HCT116 (cell line): ENCODE results near the gene CHRNA9. TPM values are rescaled to one million over a fixed set of nuclear protein-coding genes. Genes with fewer than 3 reads are reported as not detected.

Experiments used
- ATAC-seq: fragments of 200-7000 bp; cut with Tn5 transposase; 2 replicates; pipeline ENCODE4 v1.9.1; 2020; ENCODE audit warnings: mild to moderate bottlenecking, moderate library complexity
- BruUV-seq: library from RNA; stranded (reverse); fragments of 400-500 nt; replicated peaks from 2 replicates; lab custom pipeline; 2021; lab: Mats Ljungman, UMichigan
- CTCF ChIA-PET: fragments of 300-600 bp; sonication (Branson Sonifier 250); formaldehyde crosslinking; loops from one replicate; lab custom pipeline; 2021; ENCODE audit warnings: antibody characterized with exemption; lab: Charles Lee
- POLR2A ChIA-PET: fragments of 300-600, 350-600 bp; sonication (Branson Sonifier 250); formaldehyde crosslinking; loops from one replicate; lab custom pipeline; 2021; ENCODE audit warnings: antibody characterized with exemption; lab: Charles Lee
- RAD21 ChIA-PET, 2 experiments: fragments of 300-600 bp; sonication (Branson Sonifier 250); formaldehyde crosslinking; loops; one replicate each; lab custom pipeline; 2023; ENCODE audit warnings: low total read pairs in 2 of 2; ENCODE audit not compliant: uncharacterized antibody in 2 of 2, unreplicated experiment in 2 of 2, low non-redundant PET in 1 of 2; lab: Charles Lee
- DNase-seq: peaks from one replicate; pipeline ENCODE4 v3.0.0-alpha.2; 2010; ENCODE audit warnings: low read depth, low spot score
- H2AFZ ChIP-seq: fragments of 200-600 bp; shearing (Covaris generic), sonication (generic); 2 replicates; pipeline ENCODE4 v1.6.1; 2017; ENCODE audit warnings: low read depth, mixed run types, mixed read lengths, antibody characterized with exemption, low read length; ENCODE audit not compliant: poor library complexity, severe bottlenecking
- H3K27ac ChIP-seq: 2 replicates; pipeline ENCODE4 v1.5.1; 2012; ENCODE audit warnings: low read depth, low read length
- H3K27me3 ChIP-seq: fragments of 200-600 bp; sonication (generic); 2 replicates; pipeline ENCODE4 v1.6.1; 2016; ENCODE audit warnings: mixed run types, low read length, mixed read lengths; ENCODE audit not compliant: insufficient read depth
- H3K36me3 ChIP-seq, 2 experiments: fragments of 200-500 bp in 1 of 2; fragments of 200-600 bp in 1 of 2; sonication (Bioruptor generic) in 1 of 2; sonication (generic) in 1 of 2; 2 replicates each; pipeline versions ENCODE4 v1.5.1 to v1.6.1; 2014 to 2016; ENCODE audit warnings: low read length in 2 of 2, inconsistent platforms in 1 of 2, mixed read lengths in 1 of 2, mixed run types in 1 of 2; ENCODE audit not compliant: insufficient read depth in 2 of 2, control insufficient read depth in 1 of 2
- H3K4me1 ChIP-seq, 2 experiments: fragments of 200-600 bp in 1 of 2; sonication (generic) in 1 of 2; 2 replicates each; pipeline versions ENCODE4 v1.5.1 to v1.6.1; 2012 to 2017; ENCODE audit warnings: low read length in 2 of 2, inconsistent platforms in 1 of 2, mild to moderate bottlenecking in 1 of 2, mixed read lengths in 1 of 2, mixed run types in 1 of 2, moderate library complexity in 1 of 2; ENCODE audit not compliant: insufficient read depth in 2 of 2, control insufficient read depth in 1 of 2
- H3K4me2 ChIP-seq: fragments of 200-600 bp; sonication (generic); 2 replicates; pipeline ENCODE4 v1.6.1; 2017; ENCODE audit warnings: mixed run types, low read length, mixed read lengths
- H3K4me3 ChIP-seq, 2 experiments: fragments of 200-600 bp in 1 of 2; sonication (generic) in 1 of 2; replicated peaks in 1 of 2; 2 replicates each; pipeline ENCODE4 v1.5.1; 2011 to 2016; ENCODE audit warnings: low read length in 2 of 2, control low read depth in 1 of 2, low read depth in 1 of 2, mild to moderate bottlenecking in 1 of 2, mixed read lengths in 1 of 2, mixed run types in 1 of 2
- H3K79me2 ChIP-seq: fragments of 200-600 bp; sonication (generic); 2 replicates; pipeline ENCODE4 v1.6.1; 2017; ENCODE audit warnings: mild to moderate bottlenecking, mixed run types, low read length, moderate library complexity, mixed read lengths; ENCODE audit not compliant: insufficient read depth
- H3K9ac ChIP-seq: fragments of 200-600 bp; sonication (generic); 2 replicates; pipeline ENCODE4 v1.6.1; 2016; ENCODE audit warnings: low read length, mixed read lengths
- H3K9me2 ChIP-seq: fragments of 200-600 bp; sonication (generic), shearing (Covaris generic); 2 replicates; pipeline ENCODE4 v1.6.1; 2017; ENCODE audit warnings: mixed run types, mild to moderate bottlenecking, moderate library complexity; ENCODE audit not compliant: insufficient read depth
- H3K9me3 ChIP-seq, 2 experiments: fragments of 200-500 bp in 1 of 2; fragments of 200-600 bp in 1 of 2; sonication (Bioruptor generic) in 1 of 2; sonication (generic) in 1 of 2; 2 replicates each; pipeline ENCODE4 v1.6.1; 2014 to 2017; ENCODE audit warnings: low read length in 2 of 2, mixed read lengths in 2 of 2, inconsistent platforms in 1 of 2, low read depth in 1 of 2, mild to moderate bottlenecking in 1 of 2, mixed run types in 1 of 2, moderate library complexity in 1 of 2; ENCODE audit not compliant: control insufficient read depth in 1 of 2, insufficient read depth in 1 of 2
- H4K20me1 ChIP-seq: fragments of 200-600 bp; sonication (generic), shearing (Covaris generic); 2 replicates; pipeline ENCODE4 v1.6.1; 2017; ENCODE audit warnings: mixed run types, mild to moderate bottlenecking, moderate library complexity; ENCODE audit not compliant: insufficient read depth
- ATF3 ChIP-seq: IDR thresholded peaks from 2 replicates; pipeline ENCODE4 v1.6.1; 2012
- CBX3 ChIP-seq: IDR thresholded peaks from 2 replicates; pipeline ENCODE4 v1.6.1; 2012; ENCODE audit warnings: low read depth
- EGR1 ChIP-seq: IDR thresholded peaks from 2 replicates; pipeline ENCODE4 v1.6.1; 2012; ENCODE audit warnings: low read depth
- EZH2phosphoT487 ChIP-seq: fragments of 200-600 bp; IDR thresholded peaks from 2 replicates; pipeline ENCODE4 v1.6.1; 2018; ENCODE audit warnings: antibody characterized with exemption, borderline replicate concordance
- FOSL1 ChIP-seq: IDR thresholded peaks from 2 replicates; pipeline ENCODE4 v1.6.1; 2012; ENCODE audit warnings: low read depth
- MAX ChIP-seq: IDR thresholded peaks from 2 replicates; pipeline ENCODE4 v1.6.1; 2012
- YY1 ChIP-seq: IDR thresholded peaks from 2 replicates; pipeline ENCODE4 v1.6.1; 2011; ENCODE audit warnings: low read length, low read depth, moderate library complexity, mild to moderate bottlenecking; ENCODE audit not compliant: insufficient replicate concordance; ENCODE audit errors: extremely low read depth
- intact Hi-C: fragments of 100-400 bp; cut with micrococcal nuclease; formaldehyde crosslinking; loops from 2 replicates; pipeline ENCODE4 v1.10.0; 2022
- total RNA-seq: library from RNA; stranded (reverse); gene quantifications from one replicate; pipeline ENCODE4 v1.2.1, GENCODE V29; 2021; ENCODE audit not compliant: unreplicated experiment
- TF ChIP-seq, protein P1 (sequence below), 3 experiments: fragments of 200-600 bp in 1 of 3; sonication (generic) in 1 of 3; IDR thresholded peaks in 2 of 3; conservative IDR thresholded peaks in 1 of 3; 2 replicates each; pipeline ENCODE4 v1.5.1; 2012 to 2017; ENCODE audit warnings: low read depth in 2 of 3, low read length in 2 of 3, antibody characterized with exemption in 1 of 3, borderline replicate concordance in 1 of 3, control low read depth in 1 of 3, mild to moderate bottlenecking in 1 of 3, mixed read lengths in 1 of 3, mixed run types in 1 of 3, moderate library complexity in 1 of 3; ENCODE audit not compliant: insufficient read depth in 1 of 3

The CHRNA9 gene
- total RNA-seq, 1 experiment from 2014 or later: not detected

- TF ChIP-seq ATF3 (peak; percentile 29; the same call in 1 of the 2 replicates), FOSL1 (peak; percentile 88), CBX3 (peak; percentile 69; the same call in 1 of the 2 replicates)
Measured at GRCh38 chr4:40333921-40334352, 1.2 kb upstream of the CHRNA9 start (continued).

- CTCF ChIA-PET: interaction anchor here (2.1 to 2.5 kb wide), 2 partner anchors 10 to 18 kb away, joined by 10 to 14 read pairs; no protein-coding TSS in a partner anchor
Measured at GRCh38 chr4:40335525-40335894, 377 bp downstream of the CHRNA9 start.

More at GRCh38 chr4:40335525-40335894, 377 bp downstream of the CHRNA9 start:
- H3K4me2 ChIP-seq: no peak overlapping the region
- no peak overlapping the region for H3K27ac ChIP-seq
- DNase-seq (no peak), ATAC-seq (no peak)
- ChIA-PET RAD21 (no interaction called here), POLR2A (interaction anchor here (1.9 kb wide), 1 partner anchor 19 kb away, joined by 11 read pairs; no protein-coding TSS in a partner anchor)
- TF ChIP-seq, protein P1, sequence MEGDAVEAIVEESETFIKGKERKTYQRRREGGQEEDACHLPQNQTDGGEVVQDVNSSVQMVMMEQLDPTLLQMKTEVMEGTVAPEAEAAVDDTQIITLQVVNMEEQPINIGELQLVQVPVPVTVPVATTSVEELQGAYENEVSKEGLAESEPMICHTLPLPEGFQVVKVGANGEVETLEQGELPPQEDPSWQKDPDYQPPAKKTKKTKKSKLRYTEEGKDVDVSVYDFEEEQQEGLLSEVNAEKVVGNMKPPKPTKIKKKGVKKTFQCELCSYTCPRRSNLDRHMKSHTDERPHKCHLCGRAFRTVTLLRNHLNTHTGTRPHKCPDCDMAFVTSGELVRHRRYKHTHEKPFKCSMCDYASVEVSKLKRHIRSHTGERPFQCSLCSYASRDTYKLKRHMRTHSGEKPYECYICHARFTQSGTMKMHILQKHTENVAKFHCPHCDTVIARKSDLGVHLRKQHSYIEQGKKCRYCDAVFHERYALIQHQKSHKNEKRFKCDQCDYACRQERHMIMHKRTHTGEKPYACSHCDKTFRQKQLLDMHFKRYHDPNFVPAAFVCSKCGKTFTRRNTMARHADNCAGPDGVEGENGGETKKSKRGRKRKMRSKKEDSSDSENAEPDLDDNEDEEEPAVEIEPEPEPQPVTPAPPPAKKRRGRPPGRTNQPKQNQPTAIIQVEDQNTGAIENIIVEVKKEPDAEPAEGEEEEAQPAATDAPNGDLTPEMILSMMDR (IDR thresholded peaks at IDR 0.05 in 2 of 3, conservative IDR thresholded peaks at IDR 0.05 in 1 of 3; ENCODE audit: borderline replicate concordance in 1 of 3, insufficient read depth in 1 of 3, low read depth in 2 of 3, low read length in 2 of 3): no peak
- no peak for TF ChIP-seq MAX
- no peak for TF ChIP-seq EZH2phosphoT487
- no peak for TF ChIP-seq EGR1
- no peak for TF ChIP-seq YY1
- no peaks in the 10 kb centered on the region for H3K9me3 ChIP-seq
- no peaks in the 10 kb centered on the region for H3K36me3 ChIP-seq
- peaks cover 18 to 39% of the 10 kb centered on the region in 2 experiments for H3K4me1 ChIP-seq
- no peaks in the 10 kb centered on the region for H3K9me2 ChIP-seq
- intact Hi-C loops: no loop called here
- H3K4me3 ChIP-seq: no peak overlapping the region
- no peaks in the 10 kb centered on the region for H4K20me1 ChIP-seq
- H3K27me3 ChIP-seq: no peaks in the 10 kb centered on the region
- no peaks in the 10 kb centered on the region for H3K79me2 ChIP-seq
- no peak overlapping the region for H3K9ac ChIP-seq
- no TSS peak for BruUV-seq
- H2AFZ ChIP-seq: no peak overlapping the region
